Liver (tissue), 3 donors: ENCODE measurements around the gene SAC3D1.
"Not testable (repeated sequence)": the region's sequence is repeated elsewhere in the genome, so short reads cannot be mapped to it uniquely, and the experiment has no call there.

Experiments used
- ATF3 ChIP-seq: IDR thresholded peaks from 2 replicates; pipeline ENCODE4 v1.6.1; 2016; ENCODE audit warnings: antibody characterized with exemption
- CTCF ChIP-seq: fragments of 150-350 bp; IDR thresholded peaks from 2 replicates; pipeline ENCODE4 v1.5.1; 2017; ENCODE audit warnings: improper control_type of control experiment, low read depth, low read length; ENCODE audit not compliant: missing input control
- EGR1 ChIP-seq, 2 donors: IDR thresholded peaks; 2 replicates each; pipeline ENCODE4 v1.6.1; 2016 to 2018; ENCODE audit warnings: antibody characterized with exemption in 2 of 2, low read depth in 2 of 2
- FOXA1 ChIP-seq: IDR thresholded peaks from 2 replicates; pipeline ENCODE4 v1.6.1; 2016; ENCODE audit warnings: antibody characterized with exemption
- GABPA ChIP-seq, 2 donors: IDR thresholded peaks in 1 of 2; conservative IDR thresholded peaks in 1 of 2; 2 replicates each; pipeline ENCODE4 v1.6.1; 2016; ENCODE audit warnings: antibody characterized with exemption in 2 of 2, mild to moderate bottlenecking in 1 of 2, moderate library complexity in 1 of 2
- HNF4G ChIP-seq: IDR thresholded peaks from 2 replicates; pipeline ENCODE4 v1.6.1; 2016; ENCODE audit warnings: antibody characterized with exemption
- JUND ChIP-seq, 2 donors: IDR thresholded peaks; 2 replicates each; pipeline ENCODE4 v1.6.1; 2016; ENCODE audit warnings: antibody characterized with exemption in 2 of 2
- MAX ChIP-seq: IDR thresholded peaks from 2 replicates; pipeline ENCODE4 v1.6.1; 2016; ENCODE audit warnings: antibody characterized with exemption
- NR2F2 ChIP-seq: IDR thresholded peaks from 2 replicates; pipeline ENCODE4 v1.6.1; 2016; ENCODE audit warnings: antibody characterized with exemption
- RAD21 ChIP-seq, 2 donors: IDR thresholded peaks; 2 replicates each; pipeline ENCODE4 v1.6.1; 2016; ENCODE audit warnings: antibody characterized with exemption in 2 of 2, mild to moderate bottlenecking in 2 of 2
- REST ChIP-seq: IDR thresholded peaks from 2 replicates; pipeline ENCODE4 v1.6.1; 2016; ENCODE audit warnings: antibody characterized with exemption, mild to moderate bottlenecking
- SP1 ChIP-seq: IDR thresholded peaks from 2 replicates; pipeline ENCODE4 v1.6.1; 2018; ENCODE audit warnings: antibody characterized with exemption, mild to moderate bottlenecking
- TAF1 ChIP-seq: conservative IDR thresholded peaks from 2 replicates; pipeline ENCODE4 v1.6.1; 2016; ENCODE audit warnings: antibody characterized with exemption, mild to moderate bottlenecking
- YY1 ChIP-seq: IDR thresholded peaks from 2 replicates; pipeline ENCODE4 v1.6.1; 2016; ENCODE audit warnings: antibody characterized with exemption, mild to moderate bottlenecking
- donor health status: healthy.
- donor health status: healthy.

- TF ChIP-seq MAX; TAF1; CTCF; EGR1 (IDR thresholded peaks at IDR 0.05; ENCODE audit: low read depth in 2 of 2); FOXA1; GABPA (IDR thresholded peaks at IDR 0.05 in 1 of 2, conservative IDR thresholded peaks at IDR 0.05 in 1 of 2); YY1; SP1; ATF3; NR2F2; JUND (IDR thresholded peaks at IDR 0.05); REST; HNF4G; RAD21 (IDR thresholded peaks at IDR 0.05): not testable (repeated sequence)
Observed at GRCh38 chr11:65003968-65004367, 37.0 kb upstream of the SAC3D1 start.
